DOHH2 (cell line): Measurements from ENCODE around the gene CNGB1.
"Not testable (repeated sequence)": the region's sequence is repeated elsewhere in the genome, so short reads cannot be mapped to it uniquely, and the experiment has no call there.

Source experiments
- H3F3A ChIP-seq: fragments of 200-600 bp; sonication (generic), shearing (Covaris generic); 2 replicates; pipeline ENCODE4 v1.6.0; 2016; ENCODE audit warnings: antibody characterized with exemption, mild to moderate bottlenecking; ENCODE audit not compliant: control insufficient read depth, insufficient read depth
- H3K27ac ChIP-seq: fragments of 200-600 bp; sonication (generic); 2 replicates; pipeline ENCODE4 v1.5.1; 2014; ENCODE audit warnings: low read depth, mild to moderate bottlenecking, low read length, moderate library complexity
- H3K27me3 ChIP-seq: fragments of 200-600 bp; sonication (generic); 2 replicates; pipeline ENCODE4 v1.6.1; 2014; ENCODE audit warnings: mild to moderate bottlenecking, low read length, mixed read lengths; ENCODE audit not compliant: control insufficient read depth
- H3K36me3 ChIP-seq: fragments of 200-600 bp; sonication (generic); 2 replicates; pipeline ENCODE4 v1.6.1; 2014; ENCODE audit warnings: mild to moderate bottlenecking, low read length, moderate library complexity, mixed read lengths; ENCODE audit not compliant: control insufficient read depth
- H3K4me1 ChIP-seq: fragments of 200-600 bp; sonication (generic); 2 replicates; pipeline ENCODE4 v1.6.1; 2014; ENCODE audit warnings: mild to moderate bottlenecking, low read length, mixed read lengths; ENCODE audit not compliant: control insufficient read depth
- H3K4me2 ChIP-seq: fragments of 200-600 bp; sonication (generic); 2 replicates; pipeline ENCODE4 v1.6.0; 2014; ENCODE audit warnings: mild to moderate bottlenecking, low read length, moderate library complexity
- H3K4me3 ChIP-seq: fragments of 200-600 bp; sonication (generic); 2 replicates; pipeline ENCODE4 v1.5.1; 2014; ENCODE audit warnings: mild to moderate bottlenecking, low read length, mixed read lengths
- H3K79me2 ChIP-seq: fragments of 200-600 bp; sonication (generic); 2 replicates; pipeline ENCODE4 v1.6.1; 2014; ENCODE audit warnings: mild to moderate bottlenecking, low read length, mixed read lengths; ENCODE audit not compliant: control insufficient read depth
- H3K9me2 ChIP-seq: fragments of 200-600 bp; sonication (generic); replicated peaks from 2 replicates; pipeline ENCODE4 v1.6.1; 2014; ENCODE audit warnings: mild to moderate bottlenecking, low read length, mixed read lengths; ENCODE audit not compliant: control insufficient read depth
- H3K9me3 ChIP-seq: fragments of 200-600 bp; sonication (generic); 2 replicates; pipeline ENCODE4 v1.6.1; 2014; ENCODE audit warnings: antibody characterized with exemption, low read length, mixed read lengths; ENCODE audit not compliant: control insufficient read depth, insufficient read depth
- H4K20me1 ChIP-seq: fragments of 200-600 bp; sonication (generic); 2 replicates; pipeline ENCODE4 v1.6.0; 2014; ENCODE audit warnings: low read depth, mild to moderate bottlenecking, antibody characterized with exemption, low read length, moderate library complexity; ENCODE audit not compliant: control insufficient read depth, insufficient read depth
- EZH2phosphoT487 ChIP-seq: fragments of 200-600 bp; sonication (generic); IDR thresholded peaks from 2 replicates; pipeline ENCODE4 v1.6.1; 2017; ENCODE audit warnings: borderline replicate concordance, mild to moderate bottlenecking, antibody characterized with exemption, low read length, moderate library complexity, mixed read lengths
- TF ChIP-seq, protein P1 (sequence below): fragments of 200-600 bp; sonication (generic); IDR thresholded peaks from one replicate; pipeline ENCODE4 v1.5.1; 2014; ENCODE audit warnings: antibody characterized with exemption, mild to moderate bottlenecking, low read depth, low read length; ENCODE audit not compliant: poor library complexity, severe bottlenecking

CNGB1 gene

GRCh38 chr16:57897996-57898395, 72.9 kb downstream of the CNGB1 start:
- peaks cover 4% of the 10 kb centered on the region for H3K27me3 ChIP-seq
- no peaks in the 10 kb centered on the region for H3K9me3 ChIP-seq
- no peak overlapping the region for H3K4me3 ChIP-seq
- H4K20me1 ChIP-seq: no peaks in the 10 kb centered on the region
- peaks cover 5% of the 10 kb centered on the region for H3K4me1 ChIP-seq
- no peaks in the 10 kb centered on the region for H3K79me2 ChIP-seq
- H3K27ac ChIP-seq: no peak overlapping the region
- H3K9me2 ChIP-seq: no peaks in the 10 kb centered on the region
- no peaks in the 10 kb centered on the region for H3K36me3 ChIP-seq
- no peaks in the 10 kb centered on the region for H3F3A ChIP-seq
- H3K4me2 ChIP-seq: no peak overlapping the region
- TF ChIP-seq, protein P1, sequence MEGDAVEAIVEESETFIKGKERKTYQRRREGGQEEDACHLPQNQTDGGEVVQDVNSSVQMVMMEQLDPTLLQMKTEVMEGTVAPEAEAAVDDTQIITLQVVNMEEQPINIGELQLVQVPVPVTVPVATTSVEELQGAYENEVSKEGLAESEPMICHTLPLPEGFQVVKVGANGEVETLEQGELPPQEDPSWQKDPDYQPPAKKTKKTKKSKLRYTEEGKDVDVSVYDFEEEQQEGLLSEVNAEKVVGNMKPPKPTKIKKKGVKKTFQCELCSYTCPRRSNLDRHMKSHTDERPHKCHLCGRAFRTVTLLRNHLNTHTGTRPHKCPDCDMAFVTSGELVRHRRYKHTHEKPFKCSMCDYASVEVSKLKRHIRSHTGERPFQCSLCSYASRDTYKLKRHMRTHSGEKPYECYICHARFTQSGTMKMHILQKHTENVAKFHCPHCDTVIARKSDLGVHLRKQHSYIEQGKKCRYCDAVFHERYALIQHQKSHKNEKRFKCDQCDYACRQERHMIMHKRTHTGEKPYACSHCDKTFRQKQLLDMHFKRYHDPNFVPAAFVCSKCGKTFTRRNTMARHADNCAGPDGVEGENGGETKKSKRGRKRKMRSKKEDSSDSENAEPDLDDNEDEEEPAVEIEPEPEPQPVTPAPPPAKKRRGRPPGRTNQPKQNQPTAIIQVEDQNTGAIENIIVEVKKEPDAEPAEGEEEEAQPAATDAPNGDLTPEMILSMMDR: no peak
- TF ChIP-seq EZH2phosphoT487: no peak

DNA sequence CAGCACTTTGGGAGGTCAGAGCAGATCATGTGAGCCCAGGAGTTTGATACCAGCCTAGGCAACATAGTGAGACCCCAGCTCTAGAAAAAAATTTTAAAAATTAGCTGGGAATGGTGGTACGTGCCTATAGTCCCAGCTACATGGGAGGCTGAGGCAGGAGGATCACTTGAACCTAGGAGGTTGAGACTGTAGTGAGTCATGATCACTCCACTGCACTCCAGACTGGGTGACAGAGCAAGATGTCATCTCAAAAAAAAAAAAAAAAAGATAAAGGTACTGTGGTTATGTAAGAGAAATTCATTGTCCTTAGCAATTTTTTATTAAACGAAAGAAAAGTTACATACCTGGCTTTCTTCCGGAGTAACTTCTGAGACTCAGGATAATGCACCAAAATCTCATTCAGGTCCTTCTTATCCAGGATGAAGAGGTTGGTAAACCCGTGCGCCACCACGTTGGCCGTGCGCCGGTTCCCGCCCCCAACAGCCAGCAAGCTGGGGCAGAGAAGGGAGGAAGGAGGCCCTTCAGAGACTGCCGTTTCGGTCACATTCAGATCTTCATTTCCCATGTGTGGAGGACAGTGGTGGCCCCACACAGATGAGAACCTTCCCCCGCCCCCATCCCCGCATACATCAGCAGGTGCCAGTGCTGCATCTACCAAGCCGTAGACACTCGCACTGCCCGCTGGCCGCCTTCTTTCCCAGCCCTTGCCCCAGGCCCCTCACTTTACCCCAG, 73.7 kb downstream of the CNGB1 start:
- H3K27me3 ChIP-seq: peaks cover 7% of the 10 kb centered on the region
- H3K4me2 ChIP-seq: no peak overlapping the region
- H4K20me1 ChIP-seq: no peaks in the 10 kb centered on the region

DNA sequence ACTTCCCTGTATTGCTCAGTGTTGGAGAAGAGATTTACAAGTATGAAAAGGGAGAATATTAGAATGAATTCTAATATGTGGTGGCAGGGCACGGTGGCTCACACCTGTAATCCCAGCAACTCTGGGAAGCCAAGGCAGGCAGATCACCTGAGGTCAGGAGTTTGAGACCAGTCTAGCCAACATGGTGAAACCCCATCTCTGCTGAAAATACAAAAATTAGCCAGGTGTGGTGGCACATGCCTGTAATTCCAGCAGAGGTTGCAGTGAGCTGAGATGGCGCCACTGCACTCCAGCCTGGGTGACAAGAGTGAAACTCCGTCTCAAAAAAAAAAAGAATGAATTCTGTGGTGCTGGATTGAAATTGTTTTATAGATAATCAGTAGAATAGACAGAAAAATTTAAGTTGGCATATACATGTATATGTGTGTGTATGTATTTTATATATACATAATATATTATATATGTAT, 75.8 kb downstream of the CNGB1 start:
- H3K9me2 ChIP-seq, H3K79me2 ChIP-seq, H3K4me3 ChIP-seq, H3K27ac ChIP-seq, H3K36me3 ChIP-seq, H3K4me1 ChIP-seq, H3F3A ChIP-seq, H4K20me1 ChIP-seq, H3K4me2 ChIP-seq, H3K9me3 ChIP-seq: not testable (repeated sequence)
- peaks cover 14% of the 10 kb centered on the region for H3K27me3 ChIP-seq

More for the DNA sequence above, 73.7 kb downstream of the CNGB1 start:
- no peaks in the 10 kb centered on the region for H3K9me3 ChIP-seq
- H3K4me1 ChIP-seq: peaks cover 5% of the 10 kb centered on the region
- H3K4me3 ChIP-seq: no peak overlapping the region
- TF ChIP-seq EZH2phosphoT487: no peak
- TF ChIP-seq, protein P1: no peak
- H3K9me2 ChIP-seq: no peaks in the 10 kb centered on the region
- H3K36me3 ChIP-seq: no peaks in the 10 kb centered on the region
- H3K79me2 ChIP-seq: no peaks in the 10 kb centered on the region
- H3F3A ChIP-seq: no peaks in the 10 kb centered on the region
- no peak overlapping the region for H3K27ac ChIP-seq

GRCh38 chr16:57894390-57895080, 76.4 kb downstream of the CNGB1 start:
- Histone ChIP-seq H3K27me3 (peaks cover 19% of the 10 kb centered on the region; the same call in 1 of the 2 replicates), H4K20me1 (no peaks in the 10 kb centered on the region), H3K4me1 (peaks cover 5% of the 10 kb centered on the region), H3K4me2 (no peak overlapping the region), H3K9me3 (no peaks in the 10 kb centered on the region), H3K79me2 (no peaks in the 10 kb centered on the region), H3K9me2 (no peaks in the 10 kb centered on the region), H3K4me3 (no peak overlapping the region), H3K36me3 (no peaks in the 10 kb centered on the region), H3K27ac (no peak overlapping the region), H3F3A (no peaks in the 10 kb centered on the region)
- no peak for TF ChIP-seq EZH2phosphoT487
